ENCODE data around the gene EIPR1.
"Not testable (repeated sequence)": the region's sequence is repeated elsewhere in the genome, so short reads cannot be mapped to it uniquely, and the experiment has no call there.

GRCh38 chr2:3198671-3199192, 178.9 kb downstream of the EIPR1 start:
- TF ChIP-seq, protein P1, sequence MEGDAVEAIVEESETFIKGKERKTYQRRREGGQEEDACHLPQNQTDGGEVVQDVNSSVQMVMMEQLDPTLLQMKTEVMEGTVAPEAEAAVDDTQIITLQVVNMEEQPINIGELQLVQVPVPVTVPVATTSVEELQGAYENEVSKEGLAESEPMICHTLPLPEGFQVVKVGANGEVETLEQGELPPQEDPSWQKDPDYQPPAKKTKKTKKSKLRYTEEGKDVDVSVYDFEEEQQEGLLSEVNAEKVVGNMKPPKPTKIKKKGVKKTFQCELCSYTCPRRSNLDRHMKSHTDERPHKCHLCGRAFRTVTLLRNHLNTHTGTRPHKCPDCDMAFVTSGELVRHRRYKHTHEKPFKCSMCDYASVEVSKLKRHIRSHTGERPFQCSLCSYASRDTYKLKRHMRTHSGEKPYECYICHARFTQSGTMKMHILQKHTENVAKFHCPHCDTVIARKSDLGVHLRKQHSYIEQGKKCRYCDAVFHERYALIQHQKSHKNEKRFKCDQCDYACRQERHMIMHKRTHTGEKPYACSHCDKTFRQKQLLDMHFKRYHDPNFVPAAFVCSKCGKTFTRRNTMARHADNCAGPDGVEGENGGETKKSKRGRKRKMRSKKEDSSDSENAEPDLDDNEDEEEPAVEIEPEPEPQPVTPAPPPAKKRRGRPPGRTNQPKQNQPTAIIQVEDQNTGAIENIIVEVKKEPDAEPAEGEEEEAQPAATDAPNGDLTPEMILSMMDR (IDR thresholded peaks at IDR 0.05): not testable (repeated sequence)
- not testable (repeated sequence) for TF ChIP-seq POLR2A (IDR thresholded peaks at IDR 0.05)
